ENCODE data around the gene SCN4A.

GRCh38 chr17:64008830-64009229 lies 36.1 kb upstream of the SCN4A start:
- TF ChIP-seq CTCF (IDR thresholded peaks at IDR 0.05) = no peak
- TF ChIP-seq POLR2A (IDR thresholded peaks at IDR 0.05; ENCODE audit: low read depth) = no peak
- no peak for TF ChIP-seq POLR2AphosphoS5 (IDR thresholded peaks at IDR 0.05)
- TF ChIP-seq EP300 (IDR thresholded peaks at IDR 0.05) = no peak

Measured in esophagus muscularis mucosa (tissue), 4 donors.